HG02623 (cell line): ENCODE results near the gene SESN1.

Experiments used
- ATAC-seq: cut with Tn5 transposase; IDR thresholded peaks from one replicate; pipeline ENCODE4 v1.9.1; 2021; ENCODE audit warnings: moderate library complexity; ENCODE audit not compliant: unreplicated experiment

Gene SESN1

DNA sequence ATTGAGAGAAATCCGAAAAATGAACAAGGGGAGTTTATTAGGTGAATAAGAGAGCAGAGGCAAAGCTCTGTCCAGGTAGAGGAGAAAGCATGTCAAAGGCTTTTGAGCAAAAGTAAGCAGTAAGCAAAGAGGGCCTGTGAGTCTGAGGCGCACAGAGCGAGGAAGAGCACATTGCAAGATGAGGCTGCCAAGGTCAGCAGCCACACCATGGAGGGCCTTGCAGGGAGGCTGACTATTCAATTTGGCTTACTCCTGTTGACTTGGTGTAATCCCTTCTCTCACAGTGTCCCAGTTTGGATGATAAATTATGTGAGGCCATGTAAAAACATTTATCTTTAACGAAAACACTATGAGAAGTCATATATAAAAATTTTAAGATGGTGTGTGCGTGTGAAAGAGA, 32.4 kb downstream of the SESN1 start:
- ATAC-seq: no peak

GRCh38 chr6:109060571-109060970, 34.1 kb downstream of the SESN1 start:
- no peak for ATAC-seq

- no peak for ATAC-seq
Measured at GRCh38 chr6:109059571-109060021, 35.0 kb downstream of the SESN1 start.

- ATAC-seq: no peak
Measured at GRCh38 chr6:109059153-109059552, 35.5 kb downstream of the SESN1 start.

DNA sequence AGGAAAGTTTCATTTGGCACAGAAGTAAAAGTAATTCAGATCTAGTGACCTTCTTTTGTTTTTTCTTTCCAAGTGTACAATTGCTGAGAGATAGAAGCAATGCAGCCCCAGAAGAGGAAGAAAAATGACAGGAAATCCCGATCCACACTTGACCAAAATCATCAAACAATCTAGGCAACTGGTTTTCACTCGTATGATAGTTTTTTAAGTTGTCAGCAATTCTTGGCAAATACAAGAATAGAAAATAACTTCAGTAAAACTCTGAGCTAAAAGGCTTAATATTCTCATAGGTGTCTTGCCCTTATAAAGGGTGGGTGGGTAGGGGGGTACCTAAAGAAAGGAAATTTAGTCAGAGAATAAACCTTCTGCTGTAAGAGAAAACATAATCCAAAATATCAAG, 36.0 kb downstream of the SESN1 start:
- no peak for ATAC-seq

GRCh38 chr6:109056661-109057060, 38.0 kb downstream of the SESN1 start:
- no peak for ATAC-seq

- no peak for ATAC-seq
Measured at GRCh38 chr6:109055771-109056235, 38.8 kb downstream of the SESN1 start.

GRCh38 chr6:109053336-109053735, 41.3 kb downstream of the SESN1 start:
- ATAC-seq: no peak

DNA sequence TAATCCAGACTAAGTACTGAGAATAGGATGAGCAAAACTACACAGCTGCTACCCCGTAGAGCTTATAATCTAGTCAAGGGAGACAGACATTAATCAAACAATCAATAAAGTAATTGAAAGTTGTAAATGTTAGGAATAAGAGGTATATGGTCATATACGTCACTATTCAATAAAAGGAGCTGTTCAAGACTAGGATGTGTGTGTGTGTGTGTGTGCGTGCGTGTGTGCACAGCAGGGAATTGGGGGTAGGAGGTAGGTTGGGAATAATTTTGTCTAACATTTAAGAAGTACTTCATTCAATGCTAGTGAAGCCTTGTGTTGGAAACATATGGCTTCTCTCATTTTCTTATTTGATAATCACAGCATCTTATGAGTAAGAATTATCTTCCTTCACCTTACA, 41.8 kb downstream of the SESN1 start:
- ATAC-seq: no peak

DNA sequence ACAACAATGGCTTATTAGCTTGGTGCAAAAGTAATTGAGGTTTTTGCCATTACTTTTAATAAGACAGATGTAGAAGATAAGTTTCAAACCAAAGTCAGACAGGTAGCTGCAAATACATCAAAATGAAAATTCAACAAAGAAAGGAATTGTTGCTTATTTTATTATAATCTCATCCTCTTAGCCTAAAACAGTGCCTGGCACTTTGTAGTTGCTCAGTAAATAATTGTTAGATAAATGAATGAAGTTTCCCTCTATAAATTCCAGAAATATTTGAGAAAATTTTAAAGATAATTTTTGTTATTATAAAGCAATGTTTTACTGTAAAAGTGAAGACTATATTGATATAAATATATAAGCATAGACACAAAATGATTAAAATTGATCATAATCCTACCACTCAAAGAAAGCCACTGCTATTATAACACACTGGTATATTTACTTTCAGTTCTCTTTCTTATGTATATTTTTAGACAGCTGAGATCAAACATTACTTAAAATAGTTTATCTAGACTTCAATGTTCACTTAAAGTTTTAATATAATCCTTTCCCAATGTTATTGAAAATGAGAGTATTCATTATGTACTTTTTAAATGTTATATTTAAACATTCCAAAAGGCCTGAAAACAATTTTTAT, 42.5 kb downstream of the SESN1 start:
- no peak for ATAC-seq

DNA sequence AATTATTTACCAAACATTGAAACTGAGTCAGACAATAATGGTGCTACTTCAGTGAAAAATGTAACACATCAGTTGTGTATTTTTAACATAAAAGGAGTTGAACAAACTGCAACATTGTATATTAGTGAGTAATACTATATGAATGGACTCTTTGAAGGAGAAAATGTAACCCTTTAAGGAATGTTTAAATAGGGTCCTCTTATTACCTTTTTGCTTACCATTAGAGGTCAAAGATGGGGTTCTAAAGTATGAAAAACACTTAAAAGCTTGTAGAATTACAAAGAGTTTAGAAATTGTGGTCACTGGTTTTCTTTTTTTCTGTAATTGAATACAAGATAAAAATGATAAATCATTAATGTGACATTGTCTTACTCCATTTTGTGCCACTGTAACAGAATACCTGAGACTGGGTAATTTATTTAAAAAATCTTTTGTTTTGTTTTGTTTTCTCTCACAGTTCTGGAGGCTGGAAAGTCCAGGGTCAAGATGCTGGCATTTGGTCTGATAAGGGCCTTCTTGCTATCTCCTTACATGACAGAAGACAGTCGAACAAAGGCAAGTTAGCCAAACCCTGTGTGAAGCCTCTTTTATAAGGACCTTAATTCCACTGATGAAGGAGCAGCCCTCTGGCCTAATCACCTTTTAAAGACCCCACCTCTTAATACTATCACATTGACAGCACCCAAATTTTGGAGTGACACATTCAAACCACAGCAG, 43.2 kb downstream of the SESN1 start:
- no peak for ATAC-seq

GRCh38 chr6:109050447-109051102, 44.1 kb downstream of the SESN1 start:
- no peak for ATAC-seq

DNA sequence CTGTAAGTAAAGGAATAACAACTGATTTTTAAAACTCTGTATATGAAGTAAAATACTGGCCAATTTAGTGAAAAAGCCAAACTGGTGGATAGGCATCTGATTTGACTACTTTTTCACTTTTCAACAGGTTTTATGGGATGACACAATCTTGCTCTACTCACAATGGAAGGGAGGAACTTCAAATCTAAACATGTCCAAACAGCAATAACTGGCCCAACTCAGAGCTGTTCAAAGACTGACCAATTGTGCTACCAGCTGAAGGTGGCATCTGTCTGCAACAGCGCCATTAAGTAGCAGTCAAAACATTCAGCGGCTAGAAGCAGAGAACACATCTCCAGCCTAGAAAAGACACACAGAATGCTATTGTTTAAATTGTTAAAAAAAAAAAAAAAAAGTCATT, 44.6 kb downstream of the SESN1 start:
- ATAC-seq: no peak

DNA sequence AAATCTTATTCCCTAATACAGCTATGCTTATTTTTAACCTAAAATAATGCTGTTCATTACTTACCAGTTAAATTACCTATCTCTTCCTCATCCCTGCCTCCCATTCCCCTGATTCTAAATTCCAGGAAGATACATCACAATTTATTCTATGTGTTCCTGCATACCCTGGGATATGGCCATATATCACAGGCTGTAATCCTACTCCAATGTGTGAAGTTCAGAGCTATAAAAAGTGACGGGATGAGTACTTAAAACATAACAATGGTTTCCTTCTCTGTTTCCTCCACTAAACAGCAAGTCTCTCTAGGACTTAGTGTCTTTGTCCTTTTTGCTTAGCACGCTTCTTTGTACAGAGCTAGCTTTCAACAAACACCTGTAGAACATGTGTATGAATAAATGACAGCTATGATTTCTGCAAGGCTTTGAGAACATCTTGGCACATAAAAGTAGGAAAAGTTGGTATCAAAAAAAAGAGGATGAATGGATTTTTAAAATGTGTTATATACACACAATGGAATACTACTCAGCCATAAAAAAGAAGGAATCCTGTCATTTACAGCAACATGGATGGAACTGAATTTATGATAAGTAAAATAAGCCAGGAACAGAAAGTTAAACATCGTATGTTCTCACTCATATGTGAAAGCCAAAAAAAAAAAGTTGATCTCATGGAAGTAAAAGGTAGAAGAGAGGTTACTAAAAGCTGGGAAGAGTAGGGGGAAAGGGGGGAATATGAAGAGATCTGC, 45.8 kb downstream of the SESN1 start:
- ATAC-seq: no peak

DNA sequence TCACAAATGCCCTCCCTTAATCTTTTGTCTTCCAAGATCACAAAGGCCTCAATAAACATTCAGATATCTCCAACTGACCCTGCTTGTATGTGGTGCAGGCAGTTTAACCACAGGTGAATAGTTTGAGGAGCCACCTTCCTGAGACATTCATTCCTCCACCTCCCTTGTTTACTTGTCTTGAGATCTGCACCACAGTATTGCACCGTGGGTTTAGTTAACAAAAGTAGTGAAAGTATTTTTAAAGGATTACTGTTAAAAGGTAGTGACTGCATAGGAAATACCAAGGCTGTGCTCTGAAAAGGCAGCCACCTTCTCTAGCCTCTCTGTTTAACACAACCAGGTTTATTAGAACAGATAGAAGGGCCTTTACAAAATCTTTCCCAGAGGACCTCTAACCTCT, 46.5 kb downstream of the SESN1 start:
- no peak for ATAC-seq

DNA sequence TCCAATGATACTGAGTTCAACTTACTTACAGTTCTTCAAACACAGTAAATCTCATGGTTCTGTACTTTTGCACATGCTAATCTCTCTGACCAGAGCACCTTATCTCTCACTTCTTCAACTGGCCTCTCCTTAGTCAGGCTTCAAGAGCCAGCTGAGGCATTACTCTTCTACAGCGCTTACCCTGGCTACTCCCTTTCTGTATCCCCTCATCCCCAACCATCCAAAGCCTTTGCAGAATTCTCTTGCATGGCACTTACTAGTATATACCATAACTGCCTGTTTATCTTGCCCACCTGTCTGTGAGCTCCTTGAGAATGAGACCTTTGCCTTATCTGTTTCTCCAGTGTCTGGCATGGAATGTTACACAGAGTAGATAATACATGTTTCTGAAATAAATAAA, 49.2 kb downstream of the SESN1 start:
- no peak for ATAC-seq

DNA sequence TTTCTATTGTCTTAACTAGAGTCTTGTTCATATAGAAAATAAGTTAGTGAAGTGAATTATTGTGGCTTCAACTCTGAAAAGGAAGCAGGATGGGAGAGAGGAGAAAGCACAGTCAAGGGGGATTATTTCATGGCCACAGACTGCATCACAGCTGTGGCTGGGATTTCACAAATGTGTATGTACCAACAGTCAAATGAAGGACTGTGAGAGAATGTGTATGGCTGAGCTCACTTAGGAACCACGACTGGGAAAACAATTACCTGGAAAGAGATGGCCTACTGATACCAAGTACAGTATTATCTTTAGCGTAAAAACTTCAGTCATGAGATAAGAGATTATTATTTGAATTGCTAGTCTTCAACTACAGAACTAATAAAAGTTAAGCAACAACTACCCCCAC, 54.9 kb downstream of the SESN1 start:
- ATAC-seq: no peak

- ATAC-seq: no peak
Measured at GRCh38 chr6:109038837-109039398, 55.7 kb downstream of the SESN1 start.

DNA sequence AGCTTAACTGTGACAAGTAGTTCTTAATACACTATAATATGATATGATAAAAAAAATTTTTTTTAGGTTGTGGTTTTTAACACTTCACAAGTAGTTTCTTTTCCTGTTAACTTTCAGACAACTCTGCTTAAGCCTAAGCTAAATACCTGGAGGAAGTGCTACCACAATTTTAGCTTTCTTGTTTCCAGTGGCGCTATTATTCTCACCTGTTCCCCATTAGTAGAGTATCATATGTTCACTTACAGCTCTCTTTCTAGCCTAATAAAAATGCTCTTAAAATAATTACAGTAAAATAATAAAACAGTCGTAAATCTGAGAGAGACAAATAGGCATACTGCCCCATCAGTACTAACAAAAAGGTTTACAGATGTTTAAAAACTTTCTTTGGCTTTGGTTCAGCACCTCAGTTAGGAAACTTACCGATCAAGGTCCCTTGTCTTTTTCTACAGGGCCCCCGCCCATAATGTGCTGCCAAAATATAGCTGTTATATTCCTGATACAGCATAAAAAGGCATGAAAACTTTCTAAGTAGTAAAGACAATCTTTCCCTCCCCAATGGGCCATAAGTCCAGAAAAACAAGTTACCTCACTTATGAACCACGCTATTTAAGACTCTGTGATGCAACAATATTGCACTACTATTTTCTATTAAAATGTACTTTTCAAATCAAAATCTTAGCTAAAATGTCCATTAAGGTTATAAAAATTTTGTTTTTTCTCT, 57.9 kb downstream of the SESN1 start:
- no peak for ATAC-seq

DNA sequence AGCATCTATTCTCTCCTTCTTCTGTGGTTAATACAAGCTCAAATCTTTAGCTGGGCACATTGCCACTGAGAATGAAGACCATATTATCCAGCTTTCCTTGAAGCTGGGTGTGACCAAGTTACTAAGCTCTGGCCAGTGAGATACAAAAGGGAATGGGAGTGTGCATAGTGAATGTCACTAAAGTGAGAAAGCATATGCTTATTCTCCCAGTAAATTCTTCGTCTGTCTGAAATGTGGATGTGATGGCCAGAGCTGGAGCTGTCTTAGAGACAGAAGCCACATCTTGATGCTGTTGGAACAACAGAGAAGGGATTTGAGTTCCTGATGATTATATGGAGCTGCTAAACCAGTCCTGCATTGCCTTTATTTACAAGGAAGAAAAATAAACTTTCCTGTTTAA, 60.1 kb downstream of the SESN1 start:
- no peak for ATAC-seq
